GM12878 (cell line): Measurements from ENCODE around the gene SLC28A1. TPM values are rescaled to one million over a fixed set of nuclear protein-coding genes. Genes with fewer than 3 reads are reported as not detected.

ENCODE experiments used
- ATAC-seq: fragments of 200-7000 bp; cut with Tn5 transposase; 3 replicates; pipeline ENCODE4 v1.9.1; 2020; ENCODE audit warnings: mild to moderate bottlenecking, moderate library complexity
- BruUV-seq: library from RNA; stranded (reverse); fragments of 400-500 nt; replicated peaks from 2 replicates; lab custom pipeline; 2021; lab: Mats Ljungman, UMichigan
- CTCF ChIA-PET: fragments of 300-600 bp; sonication (Branson Sonifier 250); formaldehyde crosslinking; extraction: SDS; loops from one replicate; lab custom pipeline; 2021; ENCODE audit warnings: inconsistent platforms; lab: Yijun Ruan, JAX
- POLR2A ChIA-PET: fragments of 350-600 bp; formaldehyde crosslinking; extraction: SDS; loops from one replicate; lab custom pipeline; 2021; ENCODE audit warnings: inconsistent platforms; lab: Charles Lee
- RAD21 ChIA-PET: fragments of 300-600 bp; sonication (Branson Sonifier 250); formaldehyde crosslinking; loops from one replicate; lab custom pipeline; 2023; ENCODE audit warnings: antibody characterized with exemption; ENCODE audit not compliant: unreplicated experiment; lab: Charles Lee
- SMC1A ChIA-PET: fragments of 300-600 bp; sonication (Branson Sonifier 250); formaldehyde crosslinking; loops from one replicate; lab custom pipeline; 2023; ENCODE audit not compliant: unreplicated experiment, uncharacterized antibody; lab: Charles Lee
- DNase-seq: peaks from one replicate; pipeline ENCODE4 v3.0.0-alpha.2; 2011; ENCODE audit warnings: low read depth, low spot score
- FAIRE-seq: peaks from 3 replicates; lab custom pipeline; 2011; peaks lifted over from hg19 to GRCh38; lab: Jason Lieb, UNC
- H2AFZ ChIP-seq: 2 replicates; pipeline ENCODE4 v1.6.0; 2011; ENCODE audit warnings: low read depth, low read length, control low read depth; ENCODE audit not compliant: control insufficient read depth
- H3K27ac ChIP-seq: 2 replicates; pipeline ENCODE4 v1.5.1; 2011; ENCODE audit warnings: control low read depth; ENCODE audit not compliant: control insufficient read depth, insufficient read depth
- H3K27me3 ChIP-seq, 2 experiments: replicated peaks in 1 of 2; 2 replicates each; pipeline versions ENCODE4 v1.6.0 to v1.6.1; 2011; ENCODE audit warnings: low read length in 1 of 2; ENCODE audit not compliant: control insufficient read depth in 2 of 2, insufficient read depth in 2 of 2
- H3K36me3 ChIP-seq, 2 experiments: 2 replicates each; pipeline ENCODE4 v1.5.1; 2011; ENCODE audit warnings: low read length in 1 of 2; ENCODE audit not compliant: control insufficient read depth in 2 of 2, insufficient read depth in 2 of 2
- H3K4me1 ChIP-seq: 2 replicates; pipeline ENCODE4 v1.6.1; 2011; ENCODE audit warnings: mild to moderate bottlenecking, low read length, moderate library complexity, mixed read lengths; ENCODE audit not compliant: control insufficient read depth, insufficient read depth
- H3K4me2 ChIP-seq: 2 replicates; pipeline ENCODE4 v1.6.0; 2011; ENCODE audit warnings: control low read depth; ENCODE audit not compliant: control insufficient read depth, insufficient read depth
- H3K4me3 ChIP-seq: fragments of 200-600 bp; sonication (generic); 2 replicates; pipeline ENCODE4 v1.5.1; 2016
- H3K79me2 ChIP-seq: 2 replicates; pipeline ENCODE4 v1.6.0; 2011; ENCODE audit warnings: low read length; ENCODE audit not compliant: control insufficient read depth, insufficient read depth
- H3K9ac ChIP-seq: 2 replicates; pipeline ENCODE4 v1.8.0; 2011; ENCODE audit warnings: low read length, control low read depth, mixed read lengths; ENCODE audit not compliant: control insufficient read depth, insufficient read depth
- H3K9me3 ChIP-seq: replicated peaks from 3 replicates; pipeline ENCODE4 v1.5.1; 2011; ENCODE audit warnings: mild to moderate bottlenecking, low read length; ENCODE audit not compliant: control insufficient read depth, insufficient read depth
- H4K20me1 ChIP-seq: 2 replicates; pipeline ENCODE4 v1.6.0; 2011; ENCODE audit not compliant: control insufficient read depth, insufficient read depth
- BHLHE40 ChIP-seq, 2 experiments: fragments of 450-650 bp in 1 of 2; IDR thresholded peaks; 2 replicates each; pipeline ENCODE4 v1.6.1; 2011 to 2017; ENCODE audit warnings: low read depth in 2 of 2, borderline replicate concordance in 1 of 2, improper control_type of control experiment in 1 of 2, low read length in 1 of 2, mild to moderate bottlenecking in 1 of 2
- CEBPB ChIP-seq, 2 experiments: fragments of 150-350 bp in 1 of 2; IDR thresholded peaks; 2 replicates each; pipeline ENCODE4 v1.6.1; 2012 to 2014; ENCODE audit warnings: low read depth in 2 of 2, low read length in 2 of 2, borderline replicate concordance in 1 of 2, inconsistent platforms in 1 of 2
- FOS ChIP-seq: IDR thresholded peaks from 3 replicates; pipeline ENCODE4 v1.6.1; 2011; ENCODE audit warnings: borderline replicate concordance; ENCODE audit not compliant: insufficient read length; ENCODE audit errors: extremely low read depth
- MAX ChIP-seq: IDR thresholded peaks from 2 replicates; pipeline ENCODE4 v1.6.1; 2012; ENCODE audit warnings: low read depth, low read length, improper control_type of control experiment
- MTA2 ChIP-seq: fragments of 450-650 bp; IDR thresholded peaks from 2 replicates; pipeline ENCODE4 v1.6.1; 2016; ENCODE audit warnings: low read depth, mild to moderate bottlenecking, moderate library complexity
- MXI1 ChIP-seq: fragments of 150-350 bp; IDR thresholded peaks from 2 replicates; pipeline ENCODE4 v1.6.1; 2011; ENCODE audit warnings: low read depth, mild to moderate bottlenecking, inconsistent platforms, low read length, improper control_type of control experiment
- POLR2A ChIP-seq: IDR thresholded peaks from 2 replicates; pipeline ENCODE4 v1.6.1; 2011; ENCODE audit warnings: low read depth, mild to moderate bottlenecking, low read length
- POLR2AphosphoS2 ChIP-seq: IDR thresholded peaks from 2 replicates; pipeline ENCODE4 v1.6.1; 2011; ENCODE audit warnings: low read depth, mild to moderate bottlenecking, low read length, improper control_type of control experiment, moderate library complexity
- POLR2AphosphoS5 ChIP-seq: IDR thresholded peaks from 2 replicates; pipeline ENCODE4 v1.6.1; 2011; ENCODE audit warnings: mild to moderate bottlenecking, low read length, inconsistent platforms
- RFX5 ChIP-seq: IDR thresholded peaks from 2 replicates; pipeline ENCODE4 v1.6.1; 2011; ENCODE audit warnings: low read depth, low read length, improper control_type of control experiment
- ZNF384 ChIP-seq: IDR thresholded peaks from 2 replicates; pipeline ENCODE4 v1.6.1; 2012; ENCODE audit warnings: low read depth, mild to moderate bottlenecking, low read length, improper control_type of control experiment, borderline replicate concordance
- WGBS: methylation state at CpG from one replicate; pipeline ENCODE4 v1.1.6; 2016; ENCODE audit warnings: low lambda C conversion rate; ENCODE audit not compliant: insufficient replicate concordance, insufficient coverage; ENCODE audit errors: missing lambda C conversion rate; 5-methylcytosine and 5-hydroxymethylcytosine counted together
- in situ Hi-C: fragments of 300-500 bp; cut with MboI; formaldehyde crosslinking; loops from 9 replicates; pipeline ENCODE4 v1.14.3; 2018; ENCODE audit warnings: mixed read lengths
- intact Hi-C: fragments of 100-400 bp; cut with micrococcal nuclease; formaldehyde crosslinking; loops from one replicate; pipeline ENCODE4 v1.14.2; 2022; ENCODE audit not compliant: unreplicated experiment
- polyA plus RNA-seq, 11 experiments: library from polyadenylated mRNA; depleted of rRNA in 4 of 11; unstranded in 6 of 11; stranded (reverse) in 5 of 11; fragments of >200 nt; fragmentation: Nextera tagmentation in 4 of 11; fragmentation: Illumina TruSeq in 1 of 11; extraction: Ambion mirVana in 4 of 11; extraction: Trizol in 1 of 11; gene quantifications; 1 replicate in 1 of 11; 2 replicates in 10 of 11; pipeline versions ENCODE4 v1.2.1 to v1.2.3, GENCODE V29; 2011 to 2016; ENCODE audit warnings: inconsistent platforms in 2 of 11, missing spikeins in 2 of 11, low read depth in 1 of 11
- total RNA-seq, 4 experiments: library from RNA; depleted of rRNA in 3 of 4; stranded (reverse); fragments of >200 nt in 3 of 4; fragmentation: Illumina TruSeq in 1 of 4; extraction: Trizol in 1 of 4; gene quantifications; 2 replicates each; pipeline versions ENCODE4 v1.2.1 to v1.2.3, GENCODE V29; 2013 to 2021

The SLC28A1 gene
- total and polyA plus RNA-seq, 10 of the 15 experiments (the other 5 are each of a cell fraction or from before 2014, with no cell fraction given), result not detected

- ATAC-seq (no peak), FAIRE-seq (no peak), DNase-seq (no peak)
- intact Hi-C loops (loop anchor here (2.0 kb wide), 2 partner anchors 39 to 65 kb away; no protein-coding TSS in a partner anchor), in situ Hi-C loops (no loop called here)
- H2AFZ ChIP-seq, result no peak overlapping the region
- H3K9me3 ChIP-seq, result no peaks in the 10 kb centered on the region
- no peak overlapping the region for H3K9ac ChIP-seq
- no peaks in the 10 kb centered on the region for H4K20me1 ChIP-seq
- peak overlapping the region; percentile 86 for H3K4me2 ChIP-seq
- ChIA-PET POLR2A (interaction anchor here (0.6 to 3.2 kb wide), 4 partner anchors 10 to 266 kb away, joined by 3 to 12 read pairs (median 6); no protein-coding TSS in a partner anchor), CTCF (interaction anchor here (0.6 to 2.8 kb wide), 5 partner anchors 8 to 250 kb away, joined by 3 to 10 read pairs (median 7); no protein-coding TSS in a partner anchor), SMC1A (interaction anchor here (0.7 to 9.3 kb wide), 7 partner anchors 12 to 65 kb away, joined by 3 to 80 read pairs (median 11); no protein-coding TSS in a partner anchor), RAD21 (interaction anchor here (0.8 to 2.6 kb wide), 6 partner anchors 10 to 57 kb away, joined by 3 to 10 read pairs (median 6); no protein-coding TSS in a partner anchor)
- H3K36me3 ChIP-seq, result no peaks in the 10 kb centered on the region
- WGBS, result 61% methylated on average over 16 of the region's 16 CpGs
- peaks cover 9% of the 10 kb centered on the region for H3K4me1 ChIP-seq
- no peaks in the 10 kb centered on the region for H3K27me3 ChIP-seq
- TF ChIP-seq POLR2A, result no peak
- TF ChIP-seq FOS, result no peak
- no peak for TF ChIP-seq BHLHE40 (IDR thresholded peaks at IDR 0.05; ENCODE audit: borderline replicate concordance in 1 of 2, low read depth in 2 of 2, low read length in 1 of 2)
- no peak for TF ChIP-seq MAX
- TF ChIP-seq ZNF384, result no peak
- no peak for TF ChIP-seq MXI1
- TF ChIP-seq RFX5, result no peak
- TF ChIP-seq MTA2, result no peak
- no peak for TF ChIP-seq CEBPB (IDR thresholded peaks at IDR 0.05; ENCODE audit: borderline replicate concordance in 1 of 2, low read depth in 2 of 2, low read length in 2 of 2)
- no peak for TF ChIP-seq POLR2AphosphoS2
- TF ChIP-seq POLR2AphosphoS5, result no peak
- no TSS peak for BruUV-seq
- peak overlapping the region; percentile 94 for H3K4me3 ChIP-seq
- no peak overlapping the region for H3K27ac ChIP-seq
- peaks cover 34% of the 10 kb centered on the region for H3K79me2 ChIP-seq
These were observed 95.2 kb downstream of the SLC28A1 start for GRCh38 chr15:84979651-84980050.
